Measurements from ENCODE around the gene NDOR1. TPM values are rescaled to one million over a fixed set of nuclear protein-coding genes. Genes with fewer than 3 reads are reported as not detected.

NDOR1 gene
- total and polyA plus RNA-seq, 2 of the 8 experiments (the other 6 are each of a cell fraction or from before 2014, with no cell fraction given), result 25.7 to 32.3 TPM

GRCh38 chr9:137220317-137221094, 15.0 kb downstream of the NDOR1 start (continued):
- TF ChIP-seq, protein P1, sequence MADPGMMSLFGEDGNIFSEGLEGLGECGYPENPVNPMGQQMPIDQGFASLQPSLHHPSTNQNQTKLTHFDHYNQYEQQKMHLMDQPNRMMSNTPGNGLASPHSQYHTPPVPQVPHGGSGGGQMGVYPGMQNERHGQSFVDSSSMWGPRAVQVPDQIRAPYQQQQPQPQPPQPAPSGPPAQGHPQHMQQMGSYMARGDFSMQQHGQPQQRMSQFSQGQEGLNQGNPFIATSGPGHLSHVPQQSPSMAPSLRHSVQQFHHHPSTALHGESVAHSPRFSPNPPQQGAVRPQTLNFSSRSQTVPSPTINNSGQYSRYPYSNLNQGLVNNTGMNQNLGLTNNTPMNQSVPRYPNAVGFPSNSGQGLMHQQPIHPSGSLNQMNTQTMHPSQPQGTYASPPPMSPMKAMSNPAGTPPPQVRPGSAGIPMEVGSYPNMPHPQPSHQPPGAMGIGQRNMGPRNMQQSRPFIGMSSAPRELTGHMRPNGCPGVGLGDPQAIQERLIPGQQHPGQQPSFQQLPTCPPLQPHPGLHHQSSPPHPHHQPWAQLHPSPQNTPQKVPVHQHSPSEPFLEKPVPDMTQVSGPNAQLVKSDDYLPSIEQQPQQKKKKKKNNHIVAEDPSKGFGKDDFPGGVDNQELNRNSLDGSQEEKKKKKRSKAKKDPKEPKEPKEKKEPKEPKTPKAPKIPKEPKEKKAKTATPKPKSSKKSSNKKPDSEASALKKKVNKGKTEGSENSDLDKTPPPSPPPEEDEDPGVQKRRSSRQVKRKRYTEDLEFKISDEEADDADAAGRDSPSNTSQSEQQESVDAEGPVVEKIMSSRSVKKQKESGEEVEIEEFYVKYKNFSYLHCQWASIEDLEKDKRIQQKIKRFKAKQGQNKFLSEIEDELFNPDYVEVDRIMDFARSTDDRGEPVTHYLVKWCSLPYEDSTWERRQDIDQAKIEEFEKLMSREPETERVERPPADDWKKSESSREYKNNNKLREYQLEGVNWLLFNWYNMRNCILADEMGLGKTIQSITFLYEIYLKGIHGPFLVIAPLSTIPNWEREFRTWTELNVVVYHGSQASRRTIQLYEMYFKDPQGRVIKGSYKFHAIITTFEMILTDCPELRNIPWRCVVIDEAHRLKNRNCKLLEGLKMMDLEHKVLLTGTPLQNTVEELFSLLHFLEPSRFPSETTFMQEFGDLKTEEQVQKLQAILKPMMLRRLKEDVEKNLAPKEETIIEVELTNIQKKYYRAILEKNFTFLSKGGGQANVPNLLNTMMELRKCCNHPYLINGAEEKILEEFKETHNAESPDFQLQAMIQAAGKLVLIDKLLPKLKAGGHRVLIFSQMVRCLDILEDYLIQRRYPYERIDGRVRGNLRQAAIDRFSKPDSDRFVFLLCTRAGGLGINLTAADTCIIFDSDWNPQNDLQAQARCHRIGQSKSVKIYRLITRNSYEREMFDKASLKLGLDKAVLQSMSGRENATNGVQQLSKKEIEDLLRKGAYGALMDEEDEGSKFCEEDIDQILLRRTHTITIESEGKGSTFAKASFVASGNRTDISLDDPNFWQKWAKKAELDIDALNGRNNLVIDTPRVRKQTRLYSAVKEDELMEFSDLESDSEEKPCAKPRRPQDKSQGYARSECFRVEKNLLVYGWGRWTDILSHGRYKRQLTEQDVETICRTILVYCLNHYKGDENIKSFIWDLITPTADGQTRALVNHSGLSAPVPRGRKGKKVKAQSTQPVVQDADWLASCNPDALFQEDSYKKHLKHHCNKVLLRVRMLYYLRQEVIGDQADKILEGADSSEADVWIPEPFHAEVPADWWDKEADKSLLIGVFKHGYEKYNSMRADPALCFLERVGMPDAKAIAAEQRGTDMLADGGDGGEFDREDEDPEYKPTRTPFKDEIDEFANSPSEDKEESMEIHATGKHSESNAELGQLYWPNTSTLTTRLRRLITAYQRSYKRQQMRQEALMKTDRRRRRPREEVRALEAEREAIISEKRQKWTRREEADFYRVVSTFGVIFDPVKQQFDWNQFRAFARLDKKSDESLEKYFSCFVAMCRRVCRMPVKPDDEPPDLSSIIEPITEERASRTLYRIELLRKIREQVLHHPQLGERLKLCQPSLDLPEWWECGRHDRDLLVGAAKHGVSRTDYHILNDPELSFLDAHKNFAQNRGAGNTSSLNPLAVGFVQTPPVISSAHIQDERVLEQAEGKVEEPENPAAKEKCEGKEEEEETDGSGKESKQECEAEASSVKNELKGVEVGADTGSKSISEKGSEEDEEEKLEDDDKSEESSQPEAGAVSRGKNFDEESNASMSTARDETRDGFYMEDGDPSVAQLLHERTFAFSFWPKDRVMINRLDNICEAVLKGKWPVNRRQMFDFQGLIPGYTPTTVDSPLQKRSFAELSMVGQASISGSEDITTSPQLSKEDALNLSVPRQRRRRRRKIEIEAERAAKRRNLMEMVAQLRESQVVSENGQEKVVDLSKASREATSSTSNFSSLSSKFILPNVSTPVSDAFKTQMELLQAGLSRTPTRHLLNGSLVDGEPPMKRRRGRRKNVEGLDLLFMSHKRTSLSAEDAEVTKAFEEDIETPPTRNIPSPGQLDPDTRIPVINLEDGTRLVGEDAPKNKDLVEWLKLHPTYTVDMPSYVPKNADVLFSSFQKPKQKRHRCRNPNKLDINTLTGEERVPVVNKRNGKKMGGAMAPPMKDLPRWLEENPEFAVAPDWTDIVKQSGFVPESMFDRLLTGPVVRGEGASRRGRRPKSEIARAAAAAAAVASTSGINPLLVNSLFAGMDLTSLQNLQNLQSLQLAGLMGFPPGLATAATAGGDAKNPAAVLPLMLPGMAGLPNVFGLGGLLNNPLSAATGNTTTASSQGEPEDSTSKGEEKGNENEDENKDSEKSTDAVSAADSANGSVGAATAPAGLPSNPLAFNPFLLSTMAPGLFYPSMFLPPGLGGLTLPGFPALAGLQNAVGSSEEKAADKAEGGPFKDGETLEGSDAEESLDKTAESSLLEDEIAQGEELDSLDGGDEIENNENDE (IDR thresholded peaks at IDR 0.05; ENCODE audit: insufficient replicate concordance, low read length), result no peak
- TF ChIP-seq RAD21 (IDR thresholded peaks at IDR 0.05 in 1 of 2, conservative IDR thresholded peaks at IDR 0.05 in 1 of 2; ENCODE audit: low read depth in 2 of 2, low read length in 2 of 2) (no peak), ATF2 (IDR thresholded peaks at IDR 0.05; ENCODE audit: low read length) (no peak), CREB1 (IDR thresholded peaks at IDR 0.05) (no peak), SP2 (IDR thresholded peaks at IDR 0.05; ENCODE audit: low read length) (no peak)

Measured in H1 (cell line).